HG03457 (cell line): ENCODE data around the gene SH3TC2.
"Not testable (repeated sequence)": the region's sequence is repeated elsewhere in the genome, so short reads cannot be mapped to it uniquely, and the experiment has no call there.

Experiments used
- ATAC-seq: cut with Tn5 transposase; IDR thresholded peaks from one replicate; pipeline ENCODE4 v1.9.1; 2021; ENCODE audit warnings: moderate number of reproducible peaks; ENCODE audit not compliant: unreplicated experiment

The SH3TC2 gene

GRCh38 chr5:149063017-149063687, at the start of gene SH3TC2:
Gene SH3TC2 (minus strand): TSS chr5:149063062. CDS start chr5:149063022, 40 bp downstream.
- ATAC-seq: no peak

- ATAC-seq: no peak
These were observed 47.5 kb upstream of the SH3TC2 start for GRCh38 chr5:149110406-149110805.

- no peak for ATAC-seq
These were observed 45.9 kb upstream of the SH3TC2 start for GRCh38 chr5:149108651-149109280.

GRCh38 chr5:149100331-149100730, 37.5 kb upstream of the SH3TC2 start:
- no peak for ATAC-seq

GRCh38 chr5:149099920-149100319, 37.1 kb upstream of the SH3TC2 start:
- ATAC-seq: no peak

GRCh38 chr5:149094996-149095395, 32.1 kb upstream of the SH3TC2 start:
- no peak for ATAC-seq

GRCh38 chr5:149093625-149094024, 30.8 kb upstream of the SH3TC2 start:
- no peak for ATAC-seq

GRCh38 chr5:149089796-149090195, 26.9 kb upstream of the SH3TC2 start:
- no peak for ATAC-seq

GRCh38 chr5:149088686-149089085, 25.8 kb upstream of the SH3TC2 start:
- no peak for ATAC-seq

- ATAC-seq: no peak
These were observed 21.0 kb upstream of the SH3TC2 start for GRCh38 chr5:149083846-149084245.

GRCh38 chr5:149082271-149082670, 19.4 kb upstream of the SH3TC2 start:
- no peak for ATAC-seq

GRCh38 chr5:149080294-149080693, 17.4 kb upstream of the SH3TC2 start:
- no peak for ATAC-seq

GRCh38 chr5:149079883-149080282, 17.0 kb upstream of the SH3TC2 start:
- ATAC-seq: no peak

GRCh38 chr5:149074071-149074470, 11.2 kb upstream of the SH3TC2 start:
- ATAC-seq: not testable (repeated sequence)

- ATAC-seq: no peak
These were observed 10.4 kb upstream of the SH3TC2 start for GRCh38 chr5:149073213-149073612.

GRCh38 chr5:149072791-149073190, 9.9 kb upstream of the SH3TC2 start:
- ATAC-seq: no peak

- no peak for ATAC-seq
These were observed 9.5 kb upstream of the SH3TC2 start for GRCh38 chr5:149072376-149072775.

GRCh38 chr5:149071756-149072155, 8.9 kb upstream of the SH3TC2 start:
- ATAC-seq: no peak

GRCh38 chr5:149071216-149071615, 8.4 kb upstream of the SH3TC2 start:
- ATAC-seq: no peak

- no peak for ATAC-seq
These were observed 6.8 kb upstream of the SH3TC2 start for GRCh38 chr5:149069711-149070110.

- ATAC-seq: no peak
These were observed 1.1 kb upstream of the SH3TC2 start for GRCh38 chr5:149063896-149064478.

- no peak for ATAC-seq
These were observed 368 bp downstream of the SH3TC2 start for GRCh38 chr5:149062371-149063016.
